Camera-type eye (tissue), 1 donor: ENCODE data around the gene COG5. TPM values are rescaled to one million over a fixed set of nuclear protein-coding genes. Genes with fewer than 3 reads are reported as not detected.

Source experiments
- total RNA-seq: library from RNA; depleted of rRNA; stranded (reverse); fragments of >200 nt; gene quantifications from one replicate; pipeline ENCODE4 v1.2.3, GENCODE V29; 2014

The COG5 gene
- total RNA-seq: 168 TPM

DNA sequence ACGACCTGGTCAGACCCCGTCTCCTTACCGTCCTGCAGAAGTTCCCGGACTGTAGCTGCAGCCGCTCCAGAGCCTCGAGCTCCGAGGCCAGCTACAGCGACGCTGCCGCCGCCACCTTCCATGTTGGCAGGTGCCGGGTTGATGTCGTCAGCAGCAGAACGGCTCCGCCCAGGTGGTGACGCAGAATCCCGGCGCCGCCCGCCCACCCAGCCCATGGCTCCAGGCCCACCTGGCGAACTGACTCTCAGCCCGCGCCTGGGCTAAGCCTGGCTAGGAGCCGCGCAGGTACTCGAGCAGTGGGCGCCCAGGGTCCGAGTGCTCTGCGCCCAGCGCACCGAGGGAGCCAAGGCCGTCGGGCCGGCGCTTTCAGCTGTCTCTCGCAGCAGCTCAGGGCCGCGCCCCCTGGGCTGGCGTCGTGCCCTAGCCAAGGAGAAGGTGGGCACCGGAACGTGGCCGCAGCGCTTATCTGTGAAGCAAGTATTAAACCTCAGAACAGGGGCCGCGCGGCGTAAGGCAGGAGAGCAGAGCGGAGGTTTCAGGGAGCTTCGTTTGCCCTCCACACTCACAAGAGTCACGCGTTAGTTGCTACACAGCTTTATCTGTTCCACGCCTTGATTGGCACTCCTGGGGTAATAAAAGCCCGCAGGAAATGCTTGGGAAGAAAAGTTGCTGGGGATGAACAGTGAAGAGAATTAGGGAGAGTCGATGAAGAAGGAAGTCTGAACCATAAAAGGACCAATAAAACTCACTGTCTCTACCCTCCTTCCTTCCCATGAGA is at the start of gene COG5, which contains the start of gene DUS4L:
TSS of gene COG5 (minus strand) at position 146 of the 778 bp plus-strand sequence. CDS start at position 122, 24 bp downstream.
TSS of gene DUS4L (plus strand) at position 197 of the 778 bp plus-strand sequence. CDS start 3,100 bp downstream, outside the sequence.

GRCh38 chr7:107579885-107580715 is 16.4 kb upstream of the COG5 start, which contains the start of gene BCAP29:
Gene BCAP29, plus strand, starts transcription at chr7:107580246. Its CDS starts 527 bp downstream, at chr7:107580773.

DNA sequence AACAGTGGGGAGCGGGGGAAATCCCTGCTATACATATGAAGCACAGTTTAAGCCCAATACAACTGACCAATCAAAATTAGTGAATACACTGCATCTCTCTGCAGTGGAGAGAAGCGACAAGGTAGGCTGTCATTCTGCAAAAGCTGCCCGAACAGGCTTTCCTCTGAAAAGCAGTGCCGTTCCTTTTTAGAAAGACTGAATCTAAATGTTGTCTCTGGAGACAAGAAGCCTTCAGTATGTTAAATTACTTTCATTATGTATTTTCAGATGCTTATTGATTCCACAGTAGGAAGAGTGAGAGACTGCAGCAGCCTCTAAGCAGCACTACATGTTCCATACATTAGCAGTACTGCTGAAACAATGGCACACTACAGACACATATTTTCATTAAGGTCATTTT is 93.8 kb downstream of the COG5 start, which contains the start of gene GPR22:
TSS of gene GPR22 (plus strand) at position 129 of the 400 bp plus-strand sequence. CDS start 4,004 bp downstream, outside the sequence.

GRCh38 chr7:107168233-107169119 is 395.2 kb downstream of the COG5 start, which contains the start of gene HBP1:
Gene HBP1, plus strand, starts transcription at chr7:107169003. Its CDS starts 10,891 bp downstream, at chr7:107179894.

Other genes with a start within 250 kb of the COG5 start
- 2.4 TPM for gene GPR22, start 93.9 kb downstream of the COG5 start, total RNA-seq
- 14.9 TPM for gene DUS4L, start 51 bp upstream of the COG5 start, total RNA-seq
- gene BCAP29, start 16.3 kb upstream of the COG5 start, total RNA-seq: 112 TPM
- 0.60 TPM for gene SLC26A4, start 96.9 kb upstream of the COG5 start, total RNA-seq
- gene CBLL1, start 180.2 kb upstream of the COG5 start, total RNA-seq: 29.1 TPM
- not detected for gene SLC26A3, start 239.3 kb upstream of the COG5 start, total RNA-seq